MCF 10A (cell line): ENCODE results near the gene P2RY8. TPM values are rescaled to one million over a fixed set of nuclear protein-coding genes. Genes with fewer than 3 reads are reported as not detected.
A peak's percentile ranks its signal among the peaks of the same experiment; 100 is the strongest.

Experiments used
- BruUV-seq: library from RNA; stranded (reverse); fragments of 400-500 nt; replicated peaks from 2 replicates; lab custom pipeline; 2021; lab: Mats Ljungman, UMichigan
- CTCF ChIA-PET: fragments of 300-600 bp; sonication (Branson Sonifier 250); formaldehyde crosslinking; extraction: SDS; loops from one replicate; lab custom pipeline; 2021; ENCODE audit warnings: antibody characterized with exemption, inconsistent platforms; lab: Yijun Ruan, JAX
- POLR2A ChIA-PET: fragments of 300-600, 350-650 bp; sonication (Branson Sonifier 250); formaldehyde crosslinking; extraction: SDS; loops from one replicate; lab custom pipeline; 2020; ENCODE audit warnings: antibody characterized with exemption, inconsistent platforms; lab: Yijun Ruan, JAX
- DNase-seq: peaks from one replicate; pipeline ENCODE4 v3.0.0-alpha.2; 2018; ENCODE audit not compliant: unreplicated experiment
- H3K27ac Mint-ChIP-seq: one replicate; pipeline ENCODE4 v1.8.0; 2022; ENCODE audit warnings: mild to moderate bottlenecking, low read depth, mixed read lengths; ENCODE audit not compliant: unreplicated experiment
- H3K27me3 Mint-ChIP-seq: one replicate; pipeline ENCODE4 v1.8.0; 2022; ENCODE audit warnings: mixed read lengths; ENCODE audit not compliant: insufficient read depth, unreplicated experiment
- H3K36me3 Mint-ChIP-seq: one replicate; pipeline ENCODE4 v1.8.0; 2022; ENCODE audit warnings: mild to moderate bottlenecking, moderate library complexity, mixed read lengths; ENCODE audit not compliant: insufficient read depth, unreplicated experiment
- H3K4me1 Mint-ChIP-seq: one replicate; pipeline ENCODE4 v1.8.0; 2022; ENCODE audit warnings: mixed read lengths; ENCODE audit not compliant: insufficient read depth, unreplicated experiment
- H3K4me3 Mint-ChIP-seq: one replicate; pipeline ENCODE4 v1.8.0; 2022; ENCODE audit warnings: mild to moderate bottlenecking, moderate library complexity, mixed read lengths; ENCODE audit not compliant: unreplicated experiment
- H3K9me3 Mint-ChIP-seq: one replicate; pipeline ENCODE4 v1.8.0; 2022; ENCODE audit warnings: mixed read lengths; ENCODE audit not compliant: unreplicated experiment
- intact Hi-C: fragments of 100-400 bp; cut with micrococcal nuclease; formaldehyde crosslinking; loops from 2 replicates; pipeline ENCODE4 v1.14.1; 2022
- total RNA-seq: library from RNA; stranded (reverse); gene quantifications from 2 replicates; pipeline ENCODE4 v1.2.3, GENCODE V29; 2022
- TF ChIP-seq, protein P1 (sequence below): fragments of 200-600 bp; IDR thresholded peaks from one replicate; pipeline ENCODE4 v1.8.0; 2022; ENCODE audit warnings: antibody characterized with exemption, mild to moderate bottlenecking; ENCODE audit not compliant: unreplicated experiment

P2RY8 gene
- total RNA-seq, 1 experiment from 2014 or later = not detected

DNA sequence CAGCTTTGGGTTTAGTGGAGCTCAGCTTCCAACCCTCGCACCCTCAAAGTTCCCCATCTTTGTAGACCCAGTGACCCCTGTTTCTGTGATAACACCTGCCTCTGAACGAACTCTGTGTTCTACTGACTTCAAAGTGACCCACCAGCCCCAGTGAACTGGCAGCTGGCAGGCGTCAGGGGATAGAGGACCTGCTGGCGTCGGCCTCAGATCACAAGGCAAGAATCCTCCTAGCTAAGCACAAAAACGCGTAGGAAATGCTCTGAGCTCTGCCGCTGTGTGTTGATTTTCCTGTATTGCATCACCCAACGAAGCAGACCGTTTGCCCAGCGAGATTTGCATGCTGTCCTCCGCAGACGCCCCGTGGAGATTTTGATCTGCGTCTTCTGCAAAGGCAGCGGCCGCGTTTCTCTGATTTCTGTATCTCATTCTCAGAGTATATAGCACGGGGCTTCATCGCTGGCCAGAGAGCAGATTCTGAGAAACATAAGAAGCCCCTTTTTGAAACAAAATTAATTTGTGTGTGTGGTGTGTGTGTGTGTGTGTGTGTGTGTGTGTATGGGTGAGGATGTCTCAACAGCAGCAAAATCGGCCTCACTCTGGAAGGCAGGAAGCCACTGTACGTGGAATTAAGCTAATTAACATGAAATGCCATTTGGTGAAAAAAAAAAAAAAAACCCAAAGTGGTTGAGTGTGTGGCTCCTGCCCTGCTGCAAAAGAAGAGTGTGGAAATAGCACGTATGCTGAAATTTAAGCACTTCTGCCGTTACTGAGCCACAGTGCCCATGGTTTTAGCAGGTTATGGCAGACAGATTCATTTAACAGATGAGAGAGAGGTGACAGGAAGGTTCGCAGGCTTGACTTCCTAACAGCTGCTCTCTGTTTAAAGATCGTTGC is 55.1 kb downstream of the P2RY8 start:
- Mint-ChIP-seq H3K9me3 (no peaks in the 10 kb centered on the region), H3K4me1 (peaks cover 6% of the 10 kb centered on the region), H3K27me3 (peaks cover 28% of the 10 kb centered on the region), H3K27ac (peak overlapping the region; percentile 73), H3K4me3 (peak overlapping the region; percentile 65), H3K36me3 (no peaks in the 10 kb centered on the region)
- peak; percentile 70 for DNase-seq
- intact Hi-C loops = no loop called here
- ChIA-PET POLR2A (no interaction called here), CTCF (no interaction called here)
- TSS peak; percentile 67 for BruUV-seq
- TF ChIP-seq, protein P1, sequence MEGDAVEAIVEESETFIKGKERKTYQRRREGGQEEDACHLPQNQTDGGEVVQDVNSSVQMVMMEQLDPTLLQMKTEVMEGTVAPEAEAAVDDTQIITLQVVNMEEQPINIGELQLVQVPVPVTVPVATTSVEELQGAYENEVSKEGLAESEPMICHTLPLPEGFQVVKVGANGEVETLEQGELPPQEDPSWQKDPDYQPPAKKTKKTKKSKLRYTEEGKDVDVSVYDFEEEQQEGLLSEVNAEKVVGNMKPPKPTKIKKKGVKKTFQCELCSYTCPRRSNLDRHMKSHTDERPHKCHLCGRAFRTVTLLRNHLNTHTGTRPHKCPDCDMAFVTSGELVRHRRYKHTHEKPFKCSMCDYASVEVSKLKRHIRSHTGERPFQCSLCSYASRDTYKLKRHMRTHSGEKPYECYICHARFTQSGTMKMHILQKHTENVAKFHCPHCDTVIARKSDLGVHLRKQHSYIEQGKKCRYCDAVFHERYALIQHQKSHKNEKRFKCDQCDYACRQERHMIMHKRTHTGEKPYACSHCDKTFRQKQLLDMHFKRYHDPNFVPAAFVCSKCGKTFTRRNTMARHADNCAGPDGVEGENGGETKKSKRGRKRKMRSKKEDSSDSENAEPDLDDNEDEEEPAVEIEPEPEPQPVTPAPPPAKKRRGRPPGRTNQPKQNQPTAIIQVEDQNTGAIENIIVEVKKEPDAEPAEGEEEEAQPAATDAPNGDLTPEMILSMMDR = no peak

DNA sequence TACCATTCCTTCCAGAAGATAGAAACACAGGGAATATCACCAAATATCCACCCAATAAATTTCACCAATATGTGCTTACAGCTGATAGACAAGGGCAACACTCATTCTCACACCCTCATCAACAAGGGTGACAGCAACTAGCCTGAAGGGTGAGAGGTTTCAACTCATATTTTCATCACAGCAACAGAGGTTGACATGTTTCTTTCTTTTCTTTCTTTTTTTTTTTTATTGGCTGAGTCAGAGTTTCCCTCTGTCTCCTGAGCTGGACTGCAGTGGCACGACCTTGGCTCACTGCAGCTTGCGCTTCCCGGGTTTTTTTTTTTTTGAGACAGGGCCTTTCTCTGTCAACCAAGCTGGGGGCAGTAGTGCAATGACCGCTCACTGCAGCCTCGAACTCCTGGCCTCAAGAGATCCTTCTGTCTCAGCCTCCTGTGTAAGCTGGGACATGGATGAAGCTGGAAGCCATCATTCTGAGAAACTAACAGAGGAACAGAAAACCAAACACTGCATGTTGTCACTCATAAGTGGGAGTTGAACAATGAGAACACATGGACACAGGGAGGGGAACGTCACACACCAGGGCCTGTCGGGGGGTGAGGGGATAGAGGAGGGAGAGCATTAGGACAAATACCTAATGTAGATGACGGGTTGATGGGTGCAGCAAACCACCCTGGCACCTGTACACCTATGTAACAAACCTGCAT is 56.8 kb downstream of the P2RY8 start:
- H3K36me3 Mint-ChIP-seq = no peaks in the 10 kb centered on the region
- peak overlapping the region; percentile 41 for H3K27ac Mint-ChIP-seq
- intact Hi-C loops = no loop called here
- TF ChIP-seq, protein P1 = no peak
- no peak for DNase-seq
- POLR2A ChIA-PET = no interaction called here
- H3K4me1 Mint-ChIP-seq = peaks cover 6% of the 10 kb centered on the region
- CTCF ChIA-PET = no interaction called here
- H3K27me3 Mint-ChIP-seq = peaks cover 31% of the 10 kb centered on the region
- H3K4me3 Mint-ChIP-seq = no peak overlapping the region
- H3K9me3 Mint-ChIP-seq = peaks cover 5% of the 10 kb centered on the region
- BruUV-seq = no TSS peak

DNA sequence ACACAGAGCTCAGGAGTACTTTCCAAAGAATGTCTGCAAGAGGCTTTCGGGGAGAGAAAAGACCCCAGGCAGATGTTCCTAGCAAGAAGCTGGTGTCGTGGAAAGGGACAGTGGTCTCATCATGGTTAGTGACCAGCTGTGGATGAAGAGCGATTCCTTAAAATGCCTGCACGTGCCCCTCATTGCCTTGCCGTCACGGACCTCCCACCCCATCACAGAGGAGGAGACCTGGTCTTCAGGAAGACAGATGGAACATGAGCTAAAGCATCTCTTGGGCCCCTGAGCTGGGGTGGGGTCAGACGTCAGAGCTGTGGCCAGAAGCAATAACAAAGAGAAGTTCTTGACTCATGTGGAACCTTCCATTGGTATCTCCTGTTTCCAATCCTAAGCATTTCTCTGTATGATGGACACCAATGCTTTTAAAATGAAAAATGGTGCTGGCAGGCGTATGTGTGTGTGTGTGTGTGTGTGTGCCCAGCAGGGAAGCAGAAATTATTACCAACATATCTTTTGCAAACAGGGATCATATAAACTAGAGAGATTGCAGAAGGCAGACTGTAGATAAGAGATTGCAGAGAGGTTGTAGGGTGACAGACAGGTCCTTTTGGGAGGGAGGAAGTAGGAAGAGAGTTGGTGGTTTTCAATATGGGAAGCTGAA is 59.1 kb downstream of the P2RY8 start:
- H3K27me3 Mint-ChIP-seq = peaks cover 42% of the 10 kb centered on the region
- TF ChIP-seq, protein P1 = no peak
- DNase-seq = no peak
- H3K36me3 Mint-ChIP-seq = no peaks in the 10 kb centered on the region
- intact Hi-C loops = no loop called here
- peaks cover 6% of the 10 kb centered on the region for H3K4me1 Mint-ChIP-seq
- no TSS peak for BruUV-seq
- ChIA-PET CTCF (no interaction called here), POLR2A (no interaction called here)
- no peak overlapping the region for H3K4me3 Mint-ChIP-seq
- H3K9me3 Mint-ChIP-seq = peaks cover 28% of the 10 kb centered on the region
- no peak overlapping the region for H3K27ac Mint-ChIP-seq

DNA sequence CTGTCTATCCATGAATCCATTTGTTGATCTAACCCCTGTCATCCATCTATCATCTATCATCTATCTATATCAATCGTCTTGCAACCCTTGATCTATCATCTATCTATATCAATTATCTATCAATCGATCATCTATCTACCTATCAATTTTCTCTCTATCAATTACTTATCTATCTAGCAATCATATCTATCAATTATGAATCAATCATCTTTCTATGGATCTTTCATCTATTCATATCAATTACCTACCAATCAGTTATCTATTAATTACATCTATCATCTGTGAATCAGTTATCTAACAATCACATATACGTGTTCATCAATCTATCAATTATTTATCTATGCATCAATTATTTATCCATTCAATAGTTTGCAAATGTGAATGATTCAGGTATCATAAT is 59.8 kb downstream of the P2RY8 start:
- TF ChIP-seq, protein P1 = no peak
- no peak overlapping the region for H3K27ac Mint-ChIP-seq
- no TSS peak for BruUV-seq
- ChIA-PET CTCF (no interaction called here), POLR2A (no interaction called here)
- H3K27me3 Mint-ChIP-seq = peaks cover 47% of the 10 kb centered on the region
- no peak for DNase-seq
- no peaks in the 10 kb centered on the region for H3K36me3 Mint-ChIP-seq
- peaks cover 35% of the 10 kb centered on the region for H3K9me3 Mint-ChIP-seq
- H3K4me3 Mint-ChIP-seq = no peak overlapping the region
- H3K4me1 Mint-ChIP-seq = peaks cover 6% of the 10 kb centered on the region
- intact Hi-C loops = no loop called here
